SK-N-MC (cell line): Measurements from ENCODE around the gene RPS27A.

Source experiments
- EZH2 ChIP-seq: fragments of 200-600 bp; sonication (generic); IDR thresholded peaks from one replicate; pipeline ENCODE4 v1.6.1; 2017; ENCODE audit warnings: antibody characterized with exemption
- FOXP2 ChIP-seq: optimal IDR thresholded peaks from 2 replicates; pipeline ENCODE3; 2011; ENCODE audit warnings: mild to moderate bottlenecking, moderate library complexity; ENCODE audit not compliant: insufficient read depth; ENCODE audit errors: extremely low read length, control extremely low read depth
- POLR2AphosphoS5 ChIP-seq: IDR thresholded peaks from 2 replicates; pipeline ENCODE4 v1.6.1; 2012; ENCODE audit warnings: mild to moderate bottlenecking, low read depth, low read length, borderline replicate concordance

DNA sequence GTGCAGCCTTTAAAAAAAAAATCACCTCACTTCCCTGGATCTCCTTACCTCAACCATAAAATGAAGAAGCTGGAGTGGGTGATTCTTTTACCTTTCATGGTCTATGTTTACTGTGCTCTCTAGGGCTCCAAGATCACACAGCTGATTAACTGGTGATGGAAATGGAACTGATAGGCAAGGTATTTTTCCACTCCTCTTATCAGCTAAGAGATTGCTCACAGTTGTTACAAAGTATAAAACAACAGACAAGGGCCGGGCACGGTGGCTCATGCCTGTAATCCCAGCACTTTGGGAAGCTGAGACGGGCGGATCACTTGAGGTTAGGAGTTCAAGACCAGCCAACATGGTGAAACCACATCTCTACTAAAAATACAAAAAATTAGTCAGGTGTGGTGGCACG, 14.5 kb downstream of the RPS27A start:
- TF ChIP-seq POLR2AphosphoS5 (no peak), FOXP2 (no peak), EZH2 (no peak)
